ENCODE data around the gene KSR2. TPM values are rescaled to one million over a fixed set of nuclear protein-coding genes. Genes with fewer than 3 reads are reported as not detected.

Gene KSR2
- total and polyA plus RNA-seq, 2 of the 13 experiments (the other 11 are each of a cell fraction or from before 2014, with no cell fraction given) = 0.02 TPM; not detected in 1

DNA sequence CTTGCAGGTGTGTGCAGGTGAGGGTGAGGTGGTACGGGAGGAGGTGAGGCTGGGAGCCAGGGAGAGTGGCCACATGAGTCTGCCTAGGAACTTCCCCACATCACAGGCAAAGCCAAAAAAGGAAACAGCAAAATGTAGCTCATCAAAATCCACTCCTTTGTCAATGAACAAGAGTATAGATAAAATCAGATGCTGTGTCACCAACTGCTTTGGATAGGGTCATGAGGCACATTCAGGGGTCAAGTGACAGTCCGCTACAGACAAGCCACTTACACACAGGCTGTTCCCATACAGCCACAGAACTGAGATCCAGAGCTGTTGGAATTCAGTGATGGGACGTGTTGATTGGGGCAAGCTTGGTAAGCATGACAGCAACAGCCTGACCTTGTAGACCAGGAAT lies 507.1 kb downstream of the KSR2 start:
- Histone ChIP-seq H3K79me2 (ENCODE audit: insufficient read depth, low read length) (no peaks in the 10 kb centered on the region), H3K27me3 (ENCODE audit: control insufficient read depth in 1 of 2, insufficient read depth in 2 of 2, low read length in 2 of 2) (peaks cover 1 to 3% of the 10 kb centered on the region in 2 experiments; a peak in 2 of 5 replicates), H3K4me2 (ENCODE audit: low read depth, low read length) (no peak overlapping the region), H3K4me1 (ENCODE audit: insufficient read depth, low read length) (peaks cover 4% of the 10 kb centered on the region), H4K20me1 (ENCODE audit: insufficient read depth, low read length) (no peaks in the 10 kb centered on the region), H3K4me3 (replicated peaks in 1 of 3; ENCODE audit: insufficient read depth in 1 of 3, low read depth in 2 of 3, low read length in 3 of 3) (no peak overlapping the region), H3K9ac (ENCODE audit: insufficient read depth, low read depth, low read length) (no peak overlapping the region), H2AFZ (ENCODE audit: low read length) (no peak overlapping the region), H3K27ac (ENCODE audit: extremely low read length, insufficient read depth, low read length) (no peak overlapping the region), H3K36me3 (replicated peaks in 1 of 2; ENCODE audit: control insufficient read depth in 1 of 2, insufficient read depth in 2 of 2, low read length in 2 of 2) (no peaks in the 10 kb centered on the region), H3K9me3 (ENCODE audit: low read length) (no peaks in the 10 kb centered on the region)
- DNase-seq (ENCODE audit: low spot score) = no peak
- intact Hi-C loops (cut with micrococcal nuclease; ENCODE audit: unreplicated experiment) = no loop called here
- ChIA-PET CTCF (ENCODE audit: low intra/inter-chr PET ratio, low total read pairs) (no interaction called here), POLR2A (no interaction called here)
- in situ Hi-C loops (cut with HindIII; ENCODE audit: extremely low pct_ligation_motif_present, low pct_unique_long_range_greater_than_20kb) = no loop called here
- no peak for FAIRE-seq
- 12% methylated on average over 3 of the region's 3 CpGs for WGBS (ENCODE audit: low lambda C conversion rate)
- TF ChIP-seq ZIK1 (CRISPR knock-in tag; IDR thresholded peaks at IDR 0.05; ENCODE audit: borderline replicate concordance, low read depth) = no peak
- TF ChIP-seq SP1 (IDR thresholded peaks at IDR 0.05) = no peak
- no peak for TF ChIP-seq SP1 (CRISPR knock-in tag; IDR thresholded peaks at IDR 0.05)
- TF ChIP-seq STAT5B (CRISPR knock-in tag; IDR thresholded peaks at IDR 0.05) = no peak
- TF ChIP-seq ZNF672 (CRISPR knock-in tag; IDR thresholded peaks at IDR 0.05) = no peak
- no TSS peak for BruUV-seq (replicated peaks)
- no peak for ATAC-seq

DNA sequence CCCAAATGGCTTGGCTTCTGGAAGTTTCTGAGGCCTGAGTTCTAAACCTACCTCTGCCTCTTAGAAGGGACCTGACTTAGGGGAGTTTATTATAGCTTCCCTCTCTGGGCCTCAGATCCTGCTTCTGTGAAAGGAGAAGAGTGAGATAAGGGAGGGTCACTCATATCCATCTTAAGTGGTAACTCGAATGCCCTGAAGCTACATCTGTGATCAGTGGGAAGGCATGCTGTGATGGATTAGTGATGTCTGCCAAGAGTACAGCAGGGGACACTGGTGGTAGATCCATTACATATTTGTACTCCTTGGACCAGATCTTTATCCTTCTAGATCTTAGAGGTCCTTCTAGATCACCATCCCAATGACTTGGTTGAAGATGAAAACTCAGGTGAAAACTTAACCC lies 509.6 kb downstream of the KSR2 start:
- no peak for FAIRE-seq
- intact Hi-C loops (cut with micrococcal nuclease; ENCODE audit: unreplicated experiment) = no loop called here
- Histone ChIP-seq H3K4me2 (ENCODE audit: low read depth, low read length) (no peak overlapping the region), H3K9ac (ENCODE audit: insufficient read depth, low read depth, low read length) (no peak overlapping the region), H3K36me3 (replicated peaks in 1 of 2; ENCODE audit: control insufficient read depth in 1 of 2, insufficient read depth in 2 of 2, low read length in 2 of 2) (no peaks in the 10 kb centered on the region), H3K4me3 (replicated peaks in 1 of 3; ENCODE audit: insufficient read depth in 1 of 3, low read depth in 2 of 3, low read length in 3 of 3) (no peak overlapping the region), H3K79me2 (ENCODE audit: insufficient read depth, low read length) (no peaks in the 10 kb centered on the region), H3K9me3 (ENCODE audit: low read length) (no peaks in the 10 kb centered on the region), H2AFZ (ENCODE audit: low read length) (no peak overlapping the region), H3K27me3 (ENCODE audit: control insufficient read depth in 1 of 2, insufficient read depth in 2 of 2, low read length in 2 of 2) (no peaks in the 10 kb centered on the region; a peak in 1 of 5 replicates), H3K27ac (ENCODE audit: extremely low read length, insufficient read depth, low read length) (no peak overlapping the region), H3K4me1 (ENCODE audit: insufficient read depth, low read length) (no peaks in the 10 kb centered on the region), H4K20me1 (ENCODE audit: insufficient read depth, low read length) (no peaks in the 10 kb centered on the region)
- no peak for ATAC-seq
- no peak for DNase-seq (ENCODE audit: low spot score)
- ChIA-PET CTCF (ENCODE audit: low intra/inter-chr PET ratio, low total read pairs) (no interaction called here), POLR2A (no interaction called here)
- BruUV-seq (replicated peaks) = no TSS peak
- WGBS (ENCODE audit: low lambda C conversion rate) = 0% methylated on average over 1 of the region's 1 CpG
- TF ChIP-seq ZNF746 (CRISPR knock-in tag; IDR thresholded peaks at IDR 0.05) (no peak), DNMT3B (CRISPR knock-in tag; conservative IDR thresholded peaks at IDR 0.05) (no peak), RAD21 (CRISPR knock-in tag; IDR thresholded peaks at IDR 0.05) (no peak), TBL1XR1 (IDR thresholded peaks at IDR 0.05; ENCODE audit: borderline replicate concordance, low read length, partially characterized antibody) (no peak), ZFP41 (CRISPR knock-in tag; IDR thresholded peaks at IDR 0.05; ENCODE audit: borderline replicate concordance) (no peak), ZNF737 (CRISPR knock-in tag; IDR thresholded peaks at IDR 0.05; ENCODE audit: borderline replicate concordance) (no peak), ZNF879 (CRISPR knock-in tag; IDR thresholded peaks at IDR 0.05) (no peak), KAT7 (CRISPR knock-in tag; IDR thresholded peaks at IDR 0.05; ENCODE audit: borderline replicate concordance) (no peak), ZNF326 (CRISPR knock-in tag; IDR thresholded peaks at IDR 0.05; ENCODE audit: borderline replicate concordance) (no peak)
- TF ChIP-seq, protein P1, sequence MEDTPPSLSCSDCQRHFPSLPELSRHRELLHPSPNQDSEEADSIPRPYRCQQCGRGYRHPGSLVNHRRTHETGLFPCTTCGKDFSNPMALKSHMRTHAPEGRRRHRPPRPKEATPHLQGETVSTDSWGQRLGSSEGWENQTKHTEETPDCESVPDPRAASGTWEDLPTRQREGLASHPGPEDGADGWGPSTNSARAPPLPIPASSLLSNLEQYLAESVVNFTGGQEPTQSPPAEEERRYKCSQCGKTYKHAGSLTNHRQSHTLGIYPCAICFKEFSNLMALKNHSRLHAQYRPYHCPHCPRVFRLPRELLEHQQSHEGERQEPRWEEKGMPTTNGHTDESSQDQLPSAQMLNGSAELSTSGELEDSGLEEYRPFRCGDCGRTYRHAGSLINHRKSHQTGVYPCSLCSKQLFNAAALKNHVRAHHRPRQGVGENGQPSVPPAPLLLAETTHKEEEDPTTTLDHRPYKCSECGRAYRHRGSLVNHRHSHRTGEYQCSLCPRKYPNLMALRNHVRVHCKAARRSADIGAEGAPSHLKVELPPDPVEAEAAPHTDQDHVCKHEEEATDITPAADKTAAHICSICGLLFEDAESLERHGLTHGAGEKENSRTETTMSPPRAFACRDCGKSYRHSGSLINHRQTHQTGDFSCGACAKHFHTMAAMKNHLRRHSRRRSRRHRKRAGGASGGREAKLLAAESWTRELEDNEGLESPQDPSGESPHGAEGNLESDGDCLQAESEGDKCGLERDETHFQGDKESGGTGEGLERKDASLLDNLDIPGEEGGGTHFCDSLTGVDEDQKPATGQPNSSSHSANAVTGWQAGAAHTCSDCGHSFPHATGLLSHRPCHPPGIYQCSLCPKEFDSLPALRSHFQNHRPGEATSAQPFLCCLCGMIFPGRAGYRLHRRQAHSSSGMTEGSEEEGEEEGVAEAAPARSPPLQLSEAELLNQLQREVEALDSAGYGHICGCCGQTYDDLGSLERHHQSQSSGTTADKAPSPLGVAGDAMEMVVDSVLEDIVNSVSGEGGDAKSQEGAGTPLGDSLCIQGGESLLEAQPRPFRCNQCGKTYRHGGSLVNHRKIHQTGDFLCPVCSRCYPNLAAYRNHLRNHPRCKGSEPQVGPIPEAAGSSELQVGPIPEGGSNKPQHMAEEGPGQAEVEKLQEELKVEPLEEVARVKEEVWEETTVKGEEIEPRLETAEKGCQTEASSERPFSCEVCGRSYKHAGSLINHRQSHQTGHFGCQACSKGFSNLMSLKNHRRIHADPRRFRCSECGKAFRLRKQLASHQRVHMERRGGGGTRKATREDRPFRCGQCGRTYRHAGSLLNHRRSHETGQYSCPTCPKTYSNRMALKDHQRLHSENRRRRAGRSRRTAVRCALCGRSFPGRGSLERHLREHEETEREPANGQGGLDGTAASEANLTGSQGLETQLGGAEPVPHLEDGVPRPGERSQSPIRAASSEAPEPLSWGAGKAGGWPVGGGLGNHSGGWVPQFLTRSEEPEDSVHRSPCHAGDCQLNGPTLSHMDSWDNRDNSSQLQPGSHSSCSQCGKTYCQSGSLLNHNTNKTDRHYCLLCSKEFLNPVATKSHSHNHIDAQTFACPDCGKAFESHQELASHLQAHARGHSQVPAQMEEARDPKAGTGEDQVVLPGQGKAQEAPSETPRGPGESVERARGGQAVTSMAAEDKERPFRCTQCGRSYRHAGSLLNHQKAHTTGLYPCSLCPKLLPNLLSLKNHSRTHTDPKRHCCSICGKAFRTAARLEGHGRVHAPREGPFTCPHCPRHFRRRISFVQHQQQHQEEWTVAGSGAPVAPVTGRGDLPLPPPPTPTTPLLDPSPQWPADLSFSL (CRISPR knock-in tag; IDR thresholded peaks at IDR 0.05) = no peak
- in situ Hi-C loops (cut with HindIII; ENCODE audit: extremely low pct_ligation_motif_present, low pct_unique_long_range_greater_than_20kb) = no loop called here

All from HepG2 (cell line).